Measurements from ENCODE around the gene SIAH3. TPM values are rescaled to one million over a fixed set of nuclear protein-coding genes. Genes with fewer than 3 reads are reported as not detected.

SIAH3 gene
- total and polyA plus RNA-seq, 10 donors: under 0.01 to 0.20 (median 0.06) TPM; not detected in 1

GRCh38 chr13:45781553-45782326 is 69.8 kb downstream of the SIAH3 start:
- H3K36me3 ChIP-seq: no peaks in the 10 kb centered on the region
- intact Hi-C loops (cut with DNase I; ENCODE audit: low total_unique reads): no loop called here
- 56 to 76% (median 64%) methylated on average over 13 to 14 of the region's 14 CpGs for WGBS, 5 donors

GRCh38 chr13:45779901-45780300 is 71.7 kb downstream of the SIAH3 start:
- no peak overlapping the region for H3K4me3 ChIP-seq
- DNase-seq: no peak
- TF ChIP-seq, protein P1, sequence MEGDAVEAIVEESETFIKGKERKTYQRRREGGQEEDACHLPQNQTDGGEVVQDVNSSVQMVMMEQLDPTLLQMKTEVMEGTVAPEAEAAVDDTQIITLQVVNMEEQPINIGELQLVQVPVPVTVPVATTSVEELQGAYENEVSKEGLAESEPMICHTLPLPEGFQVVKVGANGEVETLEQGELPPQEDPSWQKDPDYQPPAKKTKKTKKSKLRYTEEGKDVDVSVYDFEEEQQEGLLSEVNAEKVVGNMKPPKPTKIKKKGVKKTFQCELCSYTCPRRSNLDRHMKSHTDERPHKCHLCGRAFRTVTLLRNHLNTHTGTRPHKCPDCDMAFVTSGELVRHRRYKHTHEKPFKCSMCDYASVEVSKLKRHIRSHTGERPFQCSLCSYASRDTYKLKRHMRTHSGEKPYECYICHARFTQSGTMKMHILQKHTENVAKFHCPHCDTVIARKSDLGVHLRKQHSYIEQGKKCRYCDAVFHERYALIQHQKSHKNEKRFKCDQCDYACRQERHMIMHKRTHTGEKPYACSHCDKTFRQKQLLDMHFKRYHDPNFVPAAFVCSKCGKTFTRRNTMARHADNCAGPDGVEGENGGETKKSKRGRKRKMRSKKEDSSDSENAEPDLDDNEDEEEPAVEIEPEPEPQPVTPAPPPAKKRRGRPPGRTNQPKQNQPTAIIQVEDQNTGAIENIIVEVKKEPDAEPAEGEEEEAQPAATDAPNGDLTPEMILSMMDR (IDR thresholded peaks at IDR 0.05 in 8 of 11, conservative IDR thresholded peaks at IDR 0.05 in 3 of 11): no peak
- no peak for TF ChIP-seq POLR2AphosphoS5 (IDR thresholded peaks at IDR 0.05)
- no peak for TF ChIP-seq POLR2A (IDR thresholded peaks at IDR 0.05)
- intact Hi-C loops (cut with DNase I; ENCODE audit: low total_unique reads): no loop called here
- no peaks in the 10 kb centered on the region for H3K27me3 ChIP-seq (replicated peaks in 1 of 7)
- WGBS, 5 donors: 79 to 89% (median 84%) methylated on average over 5 of the region's 5 CpGs
- H3K9me3 ChIP-seq: no peaks in the 10 kb centered on the region
- H3K27ac ChIP-seq: no peak overlapping the region
- no peaks in the 10 kb centered on the region for H3K36me3 ChIP-seq
- no peaks in the 10 kb centered on the region for H3K4me1 ChIP-seq

More at GRCh38 chr13:45781553-45782326, 69.8 kb downstream of the SIAH3 start:
- DNase-seq: no peak
- H3K27me3 ChIP-seq (replicated peaks in 1 of 7): no peaks in the 10 kb centered on the region
- no peaks in the 10 kb centered on the region for H3K4me1 ChIP-seq
- no peak overlapping the region for H3K27ac ChIP-seq
- no peaks in the 10 kb centered on the region for H3K9me3 ChIP-seq
- H3K4me3 ChIP-seq: no peak overlapping the region
- TF ChIP-seq POLR2AphosphoS5 (IDR thresholded peaks at IDR 0.05) (no peak), POLR2A (IDR thresholded peaks at IDR 0.05) (no peak)
- TF ChIP-seq, protein P1 (IDR thresholded peaks at IDR 0.05 in 8 of 11, conservative IDR thresholded peaks at IDR 0.05 in 3 of 11): no peak

GRCh38 chr13:45778882-45779281 is 72.7 kb downstream of the SIAH3 start:
- H3K27me3 ChIP-seq (replicated peaks in 1 of 7): no peaks in the 10 kb centered on the region
- no peak for DNase-seq
- H3K4me1 ChIP-seq: no peaks in the 10 kb centered on the region
- intact Hi-C loops (cut with DNase I; ENCODE audit: low total_unique reads): no loop called here
- H3K36me3 ChIP-seq: no peaks in the 10 kb centered on the region
- H3K27ac ChIP-seq: no peak overlapping the region
- 67 to 82% (median 72%) methylated on average over 4 of the region's 4 CpGs for whole genome bisulfite sequencing, 5 donors
- H3K4me3 ChIP-seq: no peak overlapping the region
- TF ChIP-seq, protein P1 (IDR thresholded peaks at IDR 0.05 in 8 of 11, conservative IDR thresholded peaks at IDR 0.05 in 3 of 11): no peak
- TF ChIP-seq POLR2AphosphoS5 (IDR thresholded peaks at IDR 0.05) (no peak), POLR2A (IDR thresholded peaks at IDR 0.05) (no peak)
- H3K9me3 ChIP-seq: no peaks in the 10 kb centered on the region

DNA sequence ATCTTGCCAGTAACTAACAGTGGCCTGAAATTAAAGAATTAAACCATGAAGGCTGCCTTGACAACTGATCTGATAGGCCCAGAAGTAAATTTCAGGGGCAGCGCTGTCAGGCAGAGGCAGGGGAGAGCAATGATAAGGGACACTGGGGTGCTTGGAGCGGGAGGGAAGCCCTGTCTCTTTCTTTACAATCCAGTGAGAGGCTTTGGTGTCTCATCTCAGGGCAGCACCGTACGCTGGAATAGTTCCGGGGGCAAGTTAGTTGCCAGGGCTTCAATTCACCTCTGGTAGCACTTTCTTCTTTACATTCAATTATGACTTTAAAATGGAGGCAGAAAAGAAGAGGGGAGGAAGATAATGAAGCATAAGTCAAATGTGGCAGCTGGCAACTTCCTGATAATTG is 74.8 kb downstream of the SIAH3 start:
- H3K9me3 ChIP-seq: no peaks in the 10 kb centered on the region
- no peaks in the 10 kb centered on the region for H3K27me3 ChIP-seq (replicated peaks in 1 of 7)
- H3K27ac ChIP-seq: no peak overlapping the region
- no peaks in the 10 kb centered on the region for H3K36me3 ChIP-seq
- TF ChIP-seq, protein P1 (IDR thresholded peaks at IDR 0.05 in 8 of 11, conservative IDR thresholded peaks at IDR 0.05 in 3 of 11): no peak
- TF ChIP-seq POLR2AphosphoS5 (IDR thresholded peaks at IDR 0.05) (no peak), POLR2A (IDR thresholded peaks at IDR 0.05) (no peak)
- no peak overlapping the region for H3K4me3 ChIP-seq
- WGBS, 5 donors: 88 to 96% (median 90%) methylated on average over 5 of the region's 5 CpGs
- intact Hi-C loops (cut with DNase I; ENCODE audit: low total_unique reads): no loop called here
- no peak for DNase-seq
- no peaks in the 10 kb centered on the region for H3K4me1 ChIP-seq
